Activated CD4-positive, alpha-beta T cell treated with anti-CD3 and anti-CD28 coated beads for 36 hours (primary cell): ENCODE measurements around the gene MRPS22. TPM values are rescaled to one million over a fixed set of nuclear protein-coding genes. Genes with fewer than 3 reads are reported as not detected.
"Not testable (repeated sequence)": the region's sequence is repeated elsewhere in the genome, so short reads cannot be mapped to it uniquely, and the experiment has no call there.

Experiments
- ATAC-seq: fragments of 200-7000 bp; cut with Tn5 transposase; one replicate; pipeline ENCODE4 v1.10.0; 2021; ENCODE audit warnings: mild to moderate bottlenecking, moderate library complexity
- CTCF ChIA-PET: fragments of 350-600 bp; sonication (Branson Sonifier 250); formaldehyde crosslinking; loops from one replicate; lab custom pipeline; 2021; ENCODE audit warnings: antibody characterized with exemption; lab: Charles Lee
- POLR2A ChIA-PET: fragments of 350-600 bp; sonication (Branson Sonifier 250); formaldehyde crosslinking; loops from one replicate; lab custom pipeline; 2021; ENCODE audit warnings: antibody characterized with exemption, inconsistent platforms; lab: Charles Lee
- DNase-seq: peaks from one replicate; pipeline ENCODE4 v3.0.0-alpha.2; 2020
- H3K27ac Mint-ChIP-seq: one replicate; pipeline ENCODE4 v1.8.0; 2021; ENCODE audit warnings: mixed read lengths
- H3K27me3 Mint-ChIP-seq: one replicate; pipeline ENCODE4 v1.8.0; 2021; ENCODE audit warnings: mixed read lengths
- H3K36me3 Mint-ChIP-seq: one replicate; pipeline ENCODE4 v1.8.0; 2021; ENCODE audit warnings: low read depth, mixed read lengths
- H3K4me1 Mint-ChIP-seq: one replicate; pipeline ENCODE4 v1.8.0; 2021; ENCODE audit warnings: mixed read lengths
- H3K4me3 Mint-ChIP-seq: one replicate; pipeline ENCODE4 v1.8.0; 2021; ENCODE audit warnings: mild to moderate bottlenecking, moderate library complexity, mixed read lengths
- H3K9me3 Mint-ChIP-seq: one replicate; pipeline ENCODE4 v1.8.0; 2021; ENCODE audit warnings: low read depth, mixed read lengths
- intact Hi-C, 2 experiments: fragments of 100-400 bp; cut with DNase I in 1 of 2; cut with micrococcal nuclease in 1 of 2; formaldehyde crosslinking; loops; one replicate each; pipeline versions ENCODE4 v1.14.2 to v1.15.1; 2022 to 2024; cut with DNase I, micrococcal nuclease
- total RNA-seq, 2 experiments: library from RNA; stranded (reverse); gene quantifications; one replicate each; pipeline ENCODE4 v1.2.3, GENCODE V29; 2021

MRPS22 gene
- total RNA-seq, 2 experiments from 2014 or later: 72.4 to 80.6 TPM

- ChIA-PET CTCF (no interaction called here), POLR2A (no interaction called here)
- intact Hi-C loops: no loop called here
- no peak for ATAC-seq
- Mint-ChIP-seq H3K4me3 (no peak overlapping the region), H3K4me1 (no peaks in the 10 kb centered on the region), H3K36me3 (peaks cover 5% of the 10 kb centered on the region), H3K27me3 (no peaks in the 10 kb centered on the region), H3K27ac (no peak overlapping the region), H3K9me3 (peaks cover 2% of the 10 kb centered on the region)
- DNase-seq: no peak
These were observed 52.9 kb downstream of the MRPS22 start for GRCh38 chr3:139396707-139397106.

GRCh38 chr3:139401155-139401554 lies 57.3 kb downstream of the MRPS22 start:
- H3K27me3 Mint-ChIP-seq, POLR2A ChIA-PET, ATAC-seq, H3K4me3 Mint-ChIP-seq, H3K4me1 Mint-ChIP-seq, intact Hi-C loops, DNase-seq, H3K27ac Mint-ChIP-seq, CTCF ChIA-PET: not testable (repeated sequence)
- Mint-ChIP-seq H3K9me3 (peaks cover 23% of the 10 kb centered on the region), H3K36me3 (peaks cover 23% of the 10 kb centered on the region)

Other genes with a start within 250 kb of the MRPS22 start
- gene COPB2, start 45.6 kb downstream of the MRPS22 start, total RNA-seq: 10 to 100 TPM; 90.9 to 99.2 TPM
- not detected for gene RBP2, start 132.5 kb downstream of the MRPS22 start, total RNA-seq
- not detected for gene RBP1, start 195.7 kb downstream of the MRPS22 start, total RNA-seq